Thyroid gland (tissue), 4 donors: Measurements from ENCODE around the gene JAG1. TPM values are rescaled to one million over a fixed set of nuclear protein-coding genes. Genes with fewer than 3 reads are reported as not detected.

Experiments used
- DNase-seq, 2 donors: peaks; one replicate each; pipeline ENCODE4 v3.0.0-alpha.2; 2019
- H3K27ac ChIP-seq, 3 donors: fragments of 200-600 bp; sonication (generic); 1 replicate in 2 of 3; 2 replicates in 1 of 3; pipeline ENCODE4 v1.5.1; 2016 to 2019; ENCODE audit warnings: mild to moderate bottlenecking in 1 of 3, moderate library complexity in 1 of 3
- H3K27me3 ChIP-seq: fragments of 200-600 bp; sonication (generic); one replicate; pipeline ENCODE4 v1.5.1; 2019
- H3K36me3 ChIP-seq, 2 donors: fragments of 200-600 bp; sonication (generic); one replicate each; pipeline ENCODE4 v1.5.1; 2016 to 2019
- H3K4me1 ChIP-seq, 2 donors: fragments of 200-600 bp; sonication (generic); one replicate each; pipeline ENCODE4 v1.5.1; 2017 to 2019
- H3K4me3 ChIP-seq, 3 donors: fragments of 200-600 bp; sonication (generic); replicated peaks in 1 of 3; 1 replicate in 2 of 3; 2 replicates in 1 of 3; pipeline ENCODE4 v1.5.1; 2016; ENCODE audit warnings: mild to moderate bottlenecking in 1 of 3
- H3K9me3 ChIP-seq: fragments of 200-600 bp; sonication (generic); one replicate; pipeline ENCODE4 v1.5.1; 2017
- POLR2A ChIP-seq, 2 donors: fragments of 450-650 bp; IDR thresholded peaks; one replicate each; pipeline ENCODE4 v1.6.1; 2017; ENCODE audit warnings: antibody characterized with exemption in 2 of 2, mild to moderate bottlenecking in 2 of 2, moderate library complexity in 1 of 2
- WGBS, 2 donors: methylation state at CpG; one replicate each; pipeline ENCODE4 v1.1.5; 2017; 5-methylcytosine and 5-hydroxymethylcytosine counted together
- intact Hi-C: fragments of 100-400 bp; cut with DNase I; formaldehyde crosslinking; loops from one replicate; pipeline ENCODE4 v1.15.1; 2023
- total RNA-seq, 4 donors: library from RNA; depleted of rRNA; stranded (reverse); fragments of >200 nt; gene quantifications; one replicate each; pipeline ENCODE4 v1.2.3, GENCODE V29; 2016
- TF ChIP-seq, protein P1 (sequence below), 6 experiments: fragments of 200-600 bp in 3 of 6; fragments of 450-650 bp in 3 of 6; sonication (generic) in 3 of 6; IDR thresholded peaks; one replicate each; pipeline ENCODE4 v1.5.1; 2016 to 2019; ENCODE audit warnings: antibody characterized with exemption in 6 of 6, mild to moderate bottlenecking in 2 of 6, inconsistent platforms in 1 of 6, moderate library complexity in 1 of 6

Gene JAG1
- total RNA-seq, 4 donors from 2014 or later = 41.2 to 67.9 (median 46.2) TPM

DNA sequence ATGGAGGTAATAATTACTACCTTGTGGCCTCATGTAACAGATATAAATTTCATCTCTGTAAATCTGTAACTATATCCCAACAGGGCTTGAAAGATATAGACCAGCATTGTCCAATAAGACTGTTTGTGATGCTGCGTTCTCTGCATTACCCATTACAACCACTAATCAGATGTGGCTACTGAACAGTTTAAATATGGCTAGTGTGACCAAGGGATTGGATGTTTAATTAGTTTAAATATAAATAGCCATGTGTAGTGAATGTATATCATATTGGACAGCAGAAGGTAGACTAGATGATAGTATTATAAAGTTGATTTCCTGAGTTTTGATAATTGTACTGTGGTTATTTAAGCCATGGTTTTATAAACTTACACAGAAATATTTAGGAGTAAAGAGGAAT is 27.8 kb upstream of the JAG1 start:
- intact Hi-C loops = no loop called here
- no peaks in the 10 kb centered on the region for H3K4me1 ChIP-seq
- DNase-seq = no peak
- no peaks in the 10 kb centered on the region for H3K27me3 ChIP-seq
- H3K9me3 ChIP-seq = no peaks in the 10 kb centered on the region
- WGBS, 2 donors = 96 to 97% methylated on average over 1 of the region's 1 CpG
- H3K27ac ChIP-seq = no peak overlapping the region
- H3K4me3 ChIP-seq = no peak overlapping the region
- TF ChIP-seq, protein P1, sequence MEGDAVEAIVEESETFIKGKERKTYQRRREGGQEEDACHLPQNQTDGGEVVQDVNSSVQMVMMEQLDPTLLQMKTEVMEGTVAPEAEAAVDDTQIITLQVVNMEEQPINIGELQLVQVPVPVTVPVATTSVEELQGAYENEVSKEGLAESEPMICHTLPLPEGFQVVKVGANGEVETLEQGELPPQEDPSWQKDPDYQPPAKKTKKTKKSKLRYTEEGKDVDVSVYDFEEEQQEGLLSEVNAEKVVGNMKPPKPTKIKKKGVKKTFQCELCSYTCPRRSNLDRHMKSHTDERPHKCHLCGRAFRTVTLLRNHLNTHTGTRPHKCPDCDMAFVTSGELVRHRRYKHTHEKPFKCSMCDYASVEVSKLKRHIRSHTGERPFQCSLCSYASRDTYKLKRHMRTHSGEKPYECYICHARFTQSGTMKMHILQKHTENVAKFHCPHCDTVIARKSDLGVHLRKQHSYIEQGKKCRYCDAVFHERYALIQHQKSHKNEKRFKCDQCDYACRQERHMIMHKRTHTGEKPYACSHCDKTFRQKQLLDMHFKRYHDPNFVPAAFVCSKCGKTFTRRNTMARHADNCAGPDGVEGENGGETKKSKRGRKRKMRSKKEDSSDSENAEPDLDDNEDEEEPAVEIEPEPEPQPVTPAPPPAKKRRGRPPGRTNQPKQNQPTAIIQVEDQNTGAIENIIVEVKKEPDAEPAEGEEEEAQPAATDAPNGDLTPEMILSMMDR (IDR thresholded peaks at IDR 0.05) = no peak
- no peak for TF ChIP-seq POLR2A (IDR thresholded peaks at IDR 0.05)
- no peaks in the 10 kb centered on the region for H3K36me3 ChIP-seq

DNA sequence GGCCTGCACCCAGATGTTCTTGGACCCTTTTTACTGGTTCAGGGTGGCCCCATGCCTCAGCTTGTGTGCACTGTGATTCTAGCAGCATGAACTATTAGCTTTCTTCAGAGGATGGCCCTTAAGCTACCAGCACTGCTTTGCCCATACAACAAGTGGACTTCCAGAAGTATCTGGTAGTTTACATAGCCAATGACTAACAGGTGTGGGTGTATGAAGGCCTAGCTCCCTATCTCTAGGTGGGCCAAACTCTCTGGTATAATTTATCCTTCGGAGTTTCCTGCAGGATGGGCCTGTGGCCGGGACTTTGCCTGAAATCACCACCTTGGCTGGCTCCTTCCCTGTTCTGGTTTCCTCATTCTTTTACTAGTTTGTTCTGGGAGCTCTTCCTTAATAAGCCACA is 26.1 kb upstream of the JAG1 start:
- intact Hi-C loops = no loop called here
- H3K4me1 ChIP-seq = no peaks in the 10 kb centered on the region
- TF ChIP-seq, protein P1 (IDR thresholded peaks at IDR 0.05) = no peak
- no peak overlapping the region for H3K4me3 ChIP-seq
- 89 to 90% methylated on average over 2 of the region's 2 CpGs for WGBS, 2 donors
- DNase-seq = no peak
- H3K36me3 ChIP-seq = no peaks in the 10 kb centered on the region
- H3K27me3 ChIP-seq = no peaks in the 10 kb centered on the region
- H3K27ac ChIP-seq = no peak overlapping the region
- no peaks in the 10 kb centered on the region for H3K9me3 ChIP-seq

DNA sequence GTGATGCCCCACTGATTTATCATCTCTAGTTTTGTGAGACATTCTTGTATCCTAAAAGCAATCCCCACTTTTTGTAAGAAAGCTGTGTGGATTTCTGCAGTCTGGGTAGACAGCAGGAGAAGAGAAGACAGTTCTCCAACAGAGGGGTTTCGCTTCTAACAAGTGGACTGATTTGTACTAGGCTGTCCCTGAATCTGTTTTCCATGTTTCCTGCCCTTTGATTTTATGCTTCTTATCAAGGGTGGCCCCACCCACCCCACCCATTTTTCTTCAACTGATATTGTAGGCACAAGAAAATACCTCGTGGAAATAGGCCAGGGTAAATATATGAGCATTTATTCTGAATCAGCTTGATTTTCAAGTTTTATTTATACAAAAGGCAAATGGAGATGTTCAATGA is 25.7 kb upstream of the JAG1 start:
- WGBS, 2 donors = 85 to 93% methylated on average over 2 of the region's 2 CpGs
- no peak overlapping the region for H3K4me3 ChIP-seq

DNA sequence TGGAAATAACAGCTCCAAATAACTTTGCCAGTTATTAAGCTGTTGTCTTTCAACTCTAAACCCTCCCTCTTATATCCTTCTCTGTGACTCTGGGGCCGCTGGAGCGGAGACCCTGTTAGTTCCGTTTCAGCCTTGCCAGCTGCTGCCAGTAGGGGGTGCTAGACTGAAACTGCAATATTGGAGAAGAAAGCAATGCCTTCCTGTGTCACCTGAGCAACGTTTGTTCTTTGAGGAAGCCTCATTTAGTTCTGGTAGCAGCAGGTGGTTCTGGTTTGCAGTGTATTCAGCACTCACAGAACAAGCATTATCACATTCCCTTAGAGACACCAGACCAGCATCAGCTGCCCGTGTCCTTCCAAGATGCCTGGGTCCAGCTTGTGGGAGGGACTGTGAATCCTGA is 22.9 kb upstream of the JAG1 start:
- intact Hi-C loops = no loop called here
- WGBS, 2 donors = 62 to 68% methylated on average over 5 of the region's 5 CpGs

More for the DNA sequence above, 25.7 kb upstream of the JAG1 start:
- H3K36me3 ChIP-seq = no peaks in the 10 kb centered on the region
- intact Hi-C loops = no loop called here
- H3K9me3 ChIP-seq = no peaks in the 10 kb centered on the region
- no peak overlapping the region for H3K27ac ChIP-seq
- DNase-seq = no peak
- TF ChIP-seq, protein P1 (IDR thresholded peaks at IDR 0.05) = no peak
- TF ChIP-seq POLR2A (IDR thresholded peaks at IDR 0.05) = no peak
- H3K27me3 ChIP-seq = no peaks in the 10 kb centered on the region
- no peaks in the 10 kb centered on the region for H3K4me1 ChIP-seq

DNA sequence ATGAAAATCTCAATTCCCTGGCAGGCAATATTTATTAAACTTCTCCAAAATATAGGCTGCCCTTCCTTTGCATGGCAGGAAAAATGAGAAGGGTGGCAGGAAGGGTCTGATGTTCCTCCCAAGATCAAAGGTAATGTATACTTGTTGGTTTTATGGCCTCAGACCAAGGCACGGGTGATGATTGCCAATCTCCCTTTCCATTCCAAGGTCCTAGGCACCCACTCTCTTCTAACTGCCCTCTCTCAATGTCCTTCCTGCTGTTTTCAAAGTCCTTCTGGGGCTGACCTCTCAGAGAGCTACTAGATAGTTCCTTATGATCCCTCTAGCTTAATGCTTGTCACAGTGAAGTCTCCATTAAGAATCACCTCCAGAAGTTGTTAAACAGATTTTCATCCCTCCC is 15.6 kb upstream of the JAG1 start:
- intact Hi-C loops = no loop called here
- no peak overlapping the region for H3K27ac ChIP-seq
- H3K27me3 ChIP-seq = no peaks in the 10 kb centered on the region
- no peak overlapping the region for H3K4me3 ChIP-seq
- TF ChIP-seq, protein P1 (IDR thresholded peaks at IDR 0.05) = no peak
- TF ChIP-seq POLR2A (IDR thresholded peaks at IDR 0.05) = no peak
- peaks cover 4 to 11% of the 10 kb centered on the region in 2 donors for H3K4me1 ChIP-seq
- H3K36me3 ChIP-seq = no peaks in the 10 kb centered on the region
- no peak for DNase-seq
- H3K9me3 ChIP-seq = no peaks in the 10 kb centered on the region
- WGBS, 2 donors = 90 to 96% methylated on average over 1 of the region's 1 CpG

More for the DNA sequence above, 22.9 kb upstream of the JAG1 start:
- Histone ChIP-seq H3K27me3 (no peaks in the 10 kb centered on the region), H3K27ac (no peak overlapping the region), H3K4me3 (no peak overlapping the region), H3K9me3 (no peaks in the 10 kb centered on the region), H3K36me3 (no peaks in the 10 kb centered on the region), H3K4me1 (no peaks in the 10 kb centered on the region)
- TF ChIP-seq, protein P1 (IDR thresholded peaks at IDR 0.05) = peak in 3 of 6 experiments; percentile 4 to 41 (median 14)
- TF ChIP-seq POLR2A (IDR thresholded peaks at IDR 0.05) = no peak
- DNase-seq = no peak
